GM12875 (cell line): ENCODE data around the gene GABRA4.

ENCODE experiments used
- H3K4me3 ChIP-seq: one replicate; pipeline ENCODE4 v1.5.1; 2011; ENCODE audit warnings: low read depth, low read length, control low read depth
- TF ChIP-seq, protein P1 (sequence below): IDR thresholded peaks from 2 replicates; pipeline ENCODE4 v1.5.1; 2011; ENCODE audit warnings: low read depth, mild to moderate bottlenecking, control low read depth, inconsistent platforms, low read length, moderate library complexity, borderline replicate concordance; ENCODE audit not compliant: insufficient read depth

Gene GABRA4

DNA sequence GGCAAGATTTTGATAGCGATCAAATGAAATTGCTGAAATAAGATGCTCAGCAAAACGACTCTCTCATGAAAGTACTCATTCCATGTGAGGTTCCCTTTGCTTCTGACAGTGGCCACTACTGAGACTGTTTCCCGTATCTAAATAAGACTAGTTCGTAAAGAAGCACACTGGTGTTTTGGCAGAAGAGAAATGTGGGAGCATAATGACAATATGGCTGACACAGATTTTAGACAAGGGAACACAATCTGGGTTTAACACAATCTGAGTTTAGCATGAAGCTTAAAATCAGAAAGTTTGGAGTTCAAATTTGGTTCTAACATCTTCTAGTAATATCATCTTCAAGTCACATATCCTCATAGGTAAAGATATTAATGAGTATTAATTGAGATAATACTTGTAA is 13.7 kb downstream of the GABRA4 start:
- TF ChIP-seq, protein P1, sequence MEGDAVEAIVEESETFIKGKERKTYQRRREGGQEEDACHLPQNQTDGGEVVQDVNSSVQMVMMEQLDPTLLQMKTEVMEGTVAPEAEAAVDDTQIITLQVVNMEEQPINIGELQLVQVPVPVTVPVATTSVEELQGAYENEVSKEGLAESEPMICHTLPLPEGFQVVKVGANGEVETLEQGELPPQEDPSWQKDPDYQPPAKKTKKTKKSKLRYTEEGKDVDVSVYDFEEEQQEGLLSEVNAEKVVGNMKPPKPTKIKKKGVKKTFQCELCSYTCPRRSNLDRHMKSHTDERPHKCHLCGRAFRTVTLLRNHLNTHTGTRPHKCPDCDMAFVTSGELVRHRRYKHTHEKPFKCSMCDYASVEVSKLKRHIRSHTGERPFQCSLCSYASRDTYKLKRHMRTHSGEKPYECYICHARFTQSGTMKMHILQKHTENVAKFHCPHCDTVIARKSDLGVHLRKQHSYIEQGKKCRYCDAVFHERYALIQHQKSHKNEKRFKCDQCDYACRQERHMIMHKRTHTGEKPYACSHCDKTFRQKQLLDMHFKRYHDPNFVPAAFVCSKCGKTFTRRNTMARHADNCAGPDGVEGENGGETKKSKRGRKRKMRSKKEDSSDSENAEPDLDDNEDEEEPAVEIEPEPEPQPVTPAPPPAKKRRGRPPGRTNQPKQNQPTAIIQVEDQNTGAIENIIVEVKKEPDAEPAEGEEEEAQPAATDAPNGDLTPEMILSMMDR, result no peak
- H3K4me3 ChIP-seq, result no peak overlapping the region

DNA sequence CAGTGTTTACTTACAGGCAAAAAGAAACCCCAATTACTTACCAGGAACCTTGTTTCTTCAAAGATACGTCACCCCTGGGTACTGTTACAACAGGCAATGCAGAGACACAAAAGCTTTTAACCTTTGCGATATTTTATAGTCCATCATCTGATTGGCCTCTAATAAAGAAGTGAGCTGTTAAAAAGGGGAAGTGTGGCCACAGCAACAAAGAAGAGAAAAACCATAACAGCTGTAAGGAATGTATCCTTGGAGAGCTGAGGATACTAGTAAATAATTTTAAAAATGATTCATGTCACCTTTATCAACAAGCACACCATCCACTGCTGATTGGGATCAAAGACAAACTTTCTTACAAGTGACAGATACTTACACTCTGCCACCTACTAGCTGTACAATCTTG is 14.1 kb downstream of the GABRA4 start:
- no peak overlapping the region for H3K4me3 ChIP-seq
- TF ChIP-seq, protein P1, result no peak

DNA sequence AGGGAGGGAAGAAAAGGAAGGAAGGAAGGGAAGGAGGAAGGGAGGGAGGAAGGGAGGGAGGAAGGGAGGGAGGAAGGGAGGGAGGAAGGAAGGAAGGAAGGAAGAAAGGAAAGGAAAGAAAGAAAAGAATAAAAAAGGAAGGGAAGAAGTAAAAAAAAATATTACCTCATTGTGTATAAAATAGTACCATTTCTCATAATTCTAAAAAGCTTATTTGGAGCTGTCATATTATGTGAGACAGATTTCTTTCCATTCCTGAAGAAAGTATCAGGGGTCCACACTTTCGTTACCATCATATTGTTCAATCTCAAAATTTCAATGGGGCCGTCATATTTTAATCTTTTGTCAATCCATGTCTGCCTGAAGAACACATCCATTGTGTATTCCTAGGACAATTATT is 16.1 kb downstream of the GABRA4 start:
- TF ChIP-seq, protein P1, result no peak
- no peak overlapping the region for H3K4me3 ChIP-seq

DNA sequence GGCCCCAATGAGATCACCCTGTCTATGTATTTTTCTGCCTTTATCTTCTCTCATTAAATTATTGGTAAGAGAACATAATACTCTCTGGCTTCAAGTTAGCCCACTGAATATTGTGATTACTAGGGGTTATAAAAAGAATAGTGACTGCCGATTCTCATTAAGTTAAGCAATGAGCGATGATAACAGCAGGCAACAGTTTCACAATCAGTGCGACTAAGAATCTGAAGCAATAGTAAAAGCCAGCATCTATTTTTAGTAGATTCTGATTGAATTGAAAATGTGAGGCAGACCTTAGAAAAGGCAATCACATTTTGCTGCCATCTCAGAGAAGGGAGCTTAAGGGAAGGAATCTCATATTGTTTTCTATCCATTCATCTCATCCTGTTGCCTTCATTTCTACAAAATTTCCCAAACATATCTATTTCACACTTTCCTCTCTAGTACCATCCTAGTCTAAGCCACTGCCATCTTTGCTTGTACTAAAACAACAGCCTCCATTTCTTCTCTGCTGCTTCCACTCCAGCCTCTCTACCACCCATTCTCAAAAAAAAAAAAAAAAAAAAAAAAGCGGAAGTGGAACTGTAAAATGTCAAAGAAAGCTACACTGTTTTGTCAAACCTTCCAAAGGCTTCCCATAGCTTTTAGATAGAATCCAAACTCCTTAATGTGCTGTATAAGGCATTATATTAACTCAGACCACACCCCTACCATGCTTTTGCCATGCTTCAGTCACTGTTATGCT is 17.4 kb downstream of the GABRA4 start:
- H3K4me3 ChIP-seq, result no peak overlapping the region
- TF ChIP-seq, protein P1, result no peak

DNA sequence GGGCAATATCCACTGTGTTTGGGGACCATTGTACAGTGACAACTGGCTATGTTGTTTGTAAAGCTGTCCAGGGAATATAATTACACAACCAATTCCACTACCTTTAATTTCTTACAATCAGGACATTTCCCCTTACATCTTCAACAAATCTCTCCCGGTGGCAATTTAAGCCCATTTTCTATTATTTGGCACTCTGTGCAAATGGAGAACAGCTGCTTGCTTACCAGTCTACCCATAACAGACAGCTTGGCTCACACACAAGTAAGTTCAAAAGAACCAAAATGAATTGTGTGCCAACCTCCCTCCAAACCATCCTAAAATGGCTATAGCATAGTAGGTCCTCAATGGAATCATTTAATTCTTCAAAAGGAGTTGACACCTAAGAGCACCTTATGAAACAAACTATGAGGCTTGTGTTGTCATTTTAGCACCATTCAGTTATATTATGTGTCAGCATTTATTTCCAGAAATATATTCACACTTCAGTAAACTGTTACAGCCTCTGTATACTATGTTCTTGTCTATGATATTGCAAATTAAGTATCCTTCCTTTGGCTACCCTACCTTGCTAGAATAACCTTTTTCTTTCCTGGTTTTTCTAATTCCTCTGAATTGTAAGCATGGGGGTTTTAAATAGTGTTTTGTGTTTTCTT is 18.4 kb downstream of the GABRA4 start:
- TF ChIP-seq, protein P1, result no peak
- H3K4me3 ChIP-seq, result no peak overlapping the region

DNA sequence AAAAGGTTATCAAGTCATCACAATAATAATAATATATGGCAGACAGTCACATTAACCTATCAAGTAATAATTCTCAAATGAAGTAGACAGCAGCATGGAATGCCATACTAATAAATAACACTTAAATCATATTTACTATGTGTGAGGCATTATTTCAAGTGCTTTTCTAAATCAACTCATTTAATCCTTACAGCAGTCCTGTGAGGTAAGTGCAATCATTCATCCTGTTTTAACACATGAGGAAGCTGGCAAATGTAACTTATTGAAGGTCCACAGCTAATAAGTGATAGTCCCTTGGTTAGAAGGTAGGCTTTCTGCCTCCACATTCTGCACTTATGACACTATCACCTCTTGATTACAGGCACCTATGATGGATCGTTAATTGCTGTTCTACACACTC is 24.5 kb downstream of the GABRA4 start:
- TF ChIP-seq, protein P1, result no peak

DNA sequence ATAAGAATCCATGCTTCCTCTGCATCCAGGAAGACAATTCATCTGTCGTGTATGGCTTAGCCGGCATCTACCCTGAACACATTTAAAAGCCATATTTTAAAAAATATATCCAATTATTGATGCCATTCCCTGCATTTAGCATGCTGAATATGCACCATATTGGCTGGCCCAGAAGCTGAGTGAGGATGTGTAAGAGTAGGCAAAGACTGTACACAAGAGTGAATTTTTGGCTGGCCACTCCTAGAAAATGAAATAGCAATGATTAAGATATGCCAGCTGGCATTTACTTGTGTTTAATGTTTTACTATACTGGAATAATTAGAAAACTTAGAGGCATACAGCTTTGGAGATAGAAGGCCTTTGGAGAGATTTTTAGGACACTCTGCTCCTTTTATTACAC is 25.8 kb downstream of the GABRA4 start:
- TF ChIP-seq, protein P1, result no peak
- H3K4me3 ChIP-seq, result no peak overlapping the region

More for the DNA sequence above, 24.5 kb downstream of the GABRA4 start:
- no peak overlapping the region for H3K4me3 ChIP-seq
